Muscle layer of duodenum (tissue), 2 donors: Measurements from ENCODE around the gene CACNA2D3.

Experiments used
- H3K27ac ChIP-seq: one replicate; pipeline ENCODE4 v1.7.0; 2013; ENCODE audit warnings: mild to moderate bottlenecking, low read length
- H3K27me3 ChIP-seq: one replicate; pipeline ENCODE4 v1.7.0; 2013; ENCODE audit warnings: low read depth, mild to moderate bottlenecking, control low read depth, low read length
- H3K36me3 ChIP-seq, 2 donors: one replicate each; pipeline ENCODE4 v1.7.0; 2013; ENCODE audit warnings: low read length in 2 of 2, control low read depth in 1 of 2, mild to moderate bottlenecking in 1 of 2; ENCODE audit not compliant: insufficient read depth in 2 of 2, control insufficient read depth in 1 of 2
- H3K4me1 ChIP-seq, 2 donors: one replicate each; pipeline ENCODE4 v1.7.0; 2013; ENCODE audit warnings: low read length in 2 of 2, mild to moderate bottlenecking in 2 of 2, control low read depth in 1 of 2, moderate library complexity in 1 of 2; ENCODE audit not compliant: insufficient read depth in 2 of 2, control insufficient read depth in 1 of 2
- H3K4me3 ChIP-seq, 2 donors: one replicate each; pipeline ENCODE4 v1.7.0; 2013; ENCODE audit warnings: low read length in 2 of 2, low read depth in 1 of 2, mild to moderate bottlenecking in 1 of 2
- H3K9me3 ChIP-seq, 2 donors: one replicate each; pipeline ENCODE4 v1.7.0; 2013; ENCODE audit warnings: low read length in 2 of 2, control low read depth in 1 of 2, mild to moderate bottlenecking in 1 of 2; ENCODE audit not compliant: control insufficient read depth in 1 of 2
- donor health status: healthy.

Gene CACNA2D3

DNA sequence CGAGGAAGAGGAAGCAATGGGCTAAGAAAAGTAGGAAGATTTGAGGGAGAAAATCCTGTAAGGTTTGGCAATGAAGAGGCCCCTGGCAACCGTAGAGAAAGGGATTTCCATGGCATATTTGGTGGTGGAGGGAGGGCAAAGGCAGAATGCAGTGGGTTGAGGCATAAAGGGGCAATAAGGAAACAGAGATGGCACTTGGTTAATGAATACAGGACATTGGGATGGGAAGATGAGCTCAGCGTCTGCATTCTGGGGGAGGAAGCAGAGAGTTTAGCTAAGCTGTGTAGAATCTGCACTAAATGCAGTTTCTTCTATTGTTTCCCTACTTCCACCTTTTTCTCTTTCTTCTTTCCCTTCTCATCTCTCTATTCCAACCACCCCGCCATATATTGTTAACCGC lies 721.9 kb downstream of the CACNA2D3 start:
- Histone ChIP-seq H3K27me3 (no peaks in the 10 kb centered on the region), H3K4me1 (no peaks in the 10 kb centered on the region), H3K36me3 (no peaks in the 10 kb centered on the region), H3K4me3 (no peak overlapping the region), H3K9me3 (no peaks in the 10 kb centered on the region), H3K27ac (no peak overlapping the region)

DNA sequence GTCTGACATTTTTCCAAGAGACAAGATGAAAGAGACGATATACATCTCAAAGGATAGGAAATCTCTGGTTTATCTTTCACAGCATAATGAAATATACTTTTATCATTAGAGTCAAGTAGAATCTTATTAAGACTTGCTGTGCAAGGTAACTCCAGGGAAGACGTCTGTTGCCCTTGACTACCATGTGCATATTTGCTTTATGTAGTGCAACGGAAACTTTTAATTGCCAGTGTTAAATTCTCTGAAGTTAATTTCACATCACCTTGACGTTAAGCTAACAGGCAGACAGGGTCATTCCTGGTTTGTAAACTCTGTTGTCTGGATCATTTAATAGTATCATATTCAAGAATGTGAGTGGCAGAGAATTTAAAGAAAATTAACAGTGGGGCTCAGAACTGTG lies 722.7 kb downstream of the CACNA2D3 start:
- no peak overlapping the region for H3K4me3 ChIP-seq
- H3K27me3 ChIP-seq, result no peaks in the 10 kb centered on the region
- no peak overlapping the region for H3K27ac ChIP-seq
- no peaks in the 10 kb centered on the region for H3K9me3 ChIP-seq
- H3K4me1 ChIP-seq, result no peaks in the 10 kb centered on the region
- no peaks in the 10 kb centered on the region for H3K36me3 ChIP-seq

DNA sequence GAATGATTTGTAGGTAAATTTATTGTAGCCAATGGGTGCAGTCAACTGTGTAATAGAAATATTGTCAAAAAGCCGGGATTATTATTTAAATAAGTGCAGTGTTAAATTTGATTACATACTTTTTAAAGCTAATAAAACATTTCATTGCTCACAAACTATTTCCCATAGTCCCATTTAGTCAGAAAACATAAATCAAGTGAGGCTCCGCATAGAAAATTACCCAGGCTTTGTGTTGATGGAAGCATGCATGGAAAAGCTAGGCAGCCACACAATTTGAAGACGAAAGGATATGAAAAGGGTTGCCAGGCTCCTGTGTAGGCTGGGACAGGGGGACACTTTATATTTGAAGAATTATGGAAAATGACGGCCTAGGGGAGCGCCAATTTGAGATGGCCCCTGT lies 723.2 kb downstream of the CACNA2D3 start:
- Histone ChIP-seq H3K27ac (no peak overlapping the region), H3K9me3 (no peaks in the 10 kb centered on the region), H3K4me1 (no peaks in the 10 kb centered on the region), H3K27me3 (no peaks in the 10 kb centered on the region), H3K4me3 (no peak overlapping the region), H3K36me3 (no peaks in the 10 kb centered on the region)

DNA sequence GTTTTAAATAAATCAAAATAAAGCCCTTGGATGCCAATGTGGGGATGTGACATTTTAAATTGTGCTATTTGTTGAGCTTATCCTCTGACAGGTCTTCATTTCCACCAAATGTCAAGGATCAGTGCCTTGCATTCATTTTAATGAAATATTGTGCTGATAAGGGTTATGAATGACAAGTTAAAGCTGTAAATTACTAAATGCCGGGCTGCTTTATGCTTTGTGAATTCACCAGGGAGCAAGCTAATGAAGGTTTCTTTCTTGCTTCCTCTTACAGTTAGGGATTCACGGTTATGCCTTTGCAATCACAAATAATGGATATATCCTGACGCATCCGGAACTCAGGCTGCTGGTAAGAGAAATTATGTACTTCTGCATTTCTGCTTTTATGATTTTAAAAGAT lies 723.8 kb downstream of the CACNA2D3 start:
- no peaks in the 10 kb centered on the region for H3K27me3 ChIP-seq
- H3K27ac ChIP-seq, result no peak overlapping the region
- no peaks in the 10 kb centered on the region for H3K4me1 ChIP-seq
- no peaks in the 10 kb centered on the region for H3K36me3 ChIP-seq
- H3K9me3 ChIP-seq, result no peaks in the 10 kb centered on the region
- no peak overlapping the region for H3K4me3 ChIP-seq

DNA sequence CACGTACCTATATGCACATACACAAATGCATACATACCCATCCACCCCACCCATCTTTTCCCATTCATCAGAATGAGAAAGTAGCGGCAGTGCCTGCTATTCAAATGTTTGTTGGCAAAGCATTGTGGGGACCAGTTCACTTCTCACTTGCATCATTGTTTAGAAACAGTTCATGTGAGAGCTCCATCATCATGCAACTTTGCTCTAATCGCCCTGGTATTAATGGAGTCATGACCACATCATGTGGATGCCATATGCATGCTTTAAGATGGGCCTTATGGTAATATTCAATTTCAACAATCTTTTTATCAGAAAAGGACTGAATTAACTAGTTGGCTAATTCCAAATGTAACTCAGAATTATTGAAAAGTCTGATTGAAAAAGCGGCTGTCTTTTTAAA lies 725.0 kb downstream of the CACNA2D3 start:
- H3K9me3 ChIP-seq, result no peaks in the 10 kb centered on the region
- no peak overlapping the region for H3K4me3 ChIP-seq
- H3K36me3 ChIP-seq, result no peaks in the 10 kb centered on the region
- no peaks in the 10 kb centered on the region for H3K4me1 ChIP-seq
- H3K27ac ChIP-seq, result no peak overlapping the region
- H3K27me3 ChIP-seq, result no peaks in the 10 kb centered on the region

DNA sequence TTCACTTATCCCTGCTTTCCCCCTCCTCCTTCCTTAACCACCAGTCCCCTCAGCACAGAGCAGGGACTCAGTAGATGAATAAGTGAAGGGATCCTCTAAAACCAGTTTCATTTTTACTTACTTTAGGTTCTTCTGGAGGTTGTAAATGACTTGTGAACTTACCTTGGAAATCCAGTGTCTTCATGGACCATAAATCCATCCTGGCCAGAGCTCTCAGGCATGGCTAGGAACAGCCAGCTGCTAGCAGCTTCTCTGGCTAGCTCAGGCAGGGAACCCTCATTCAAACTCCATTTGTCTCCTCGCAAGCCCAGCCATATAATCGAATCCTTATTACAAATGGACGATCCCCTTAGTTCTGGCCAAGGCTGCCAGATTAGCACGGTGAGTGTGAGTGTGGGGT lies 727.0 kb downstream of the CACNA2D3 start:
- Histone ChIP-seq H3K4me1 (no peaks in the 10 kb centered on the region), H3K4me3 (no peak overlapping the region), H3K36me3 (no peaks in the 10 kb centered on the region), H3K27me3 (no peaks in the 10 kb centered on the region), H3K27ac (no peak overlapping the region), H3K9me3 (no peaks in the 10 kb centered on the region)

DNA sequence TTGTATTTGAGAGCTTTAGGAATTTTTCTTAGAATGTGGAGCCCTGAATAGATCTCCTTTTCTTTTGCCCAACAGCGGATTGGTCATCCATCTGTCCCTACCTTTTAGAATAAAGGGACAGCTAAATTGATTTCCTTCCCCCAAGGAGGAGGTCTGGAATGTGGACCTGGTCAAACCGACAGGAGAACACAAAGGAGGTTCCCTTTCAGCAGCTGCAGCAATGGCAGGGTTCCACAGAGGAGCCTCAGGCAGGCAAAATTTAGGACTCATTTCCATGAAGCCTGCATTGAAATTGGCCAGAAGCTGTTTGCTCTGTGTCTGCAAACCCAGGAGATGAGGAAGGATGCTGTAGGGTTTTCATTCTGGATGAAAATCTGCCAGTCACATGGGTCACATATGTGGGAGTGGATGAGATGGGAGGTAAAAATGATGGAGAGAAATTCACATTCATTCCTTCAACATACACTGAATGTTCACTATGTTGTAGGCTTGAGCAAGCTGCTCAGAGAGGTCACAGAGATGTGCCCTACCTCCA lies 728.2 kb downstream of the CACNA2D3 start:
- no peak overlapping the region for H3K27ac ChIP-seq
- H3K36me3 ChIP-seq, result no peaks in the 10 kb centered on the region
- no peaks in the 10 kb centered on the region for H3K4me1 ChIP-seq
- H3K4me3 ChIP-seq, result no peak overlapping the region
- no peaks in the 10 kb centered on the region for H3K9me3 ChIP-seq
- no peaks in the 10 kb centered on the region for H3K27me3 ChIP-seq

DNA sequence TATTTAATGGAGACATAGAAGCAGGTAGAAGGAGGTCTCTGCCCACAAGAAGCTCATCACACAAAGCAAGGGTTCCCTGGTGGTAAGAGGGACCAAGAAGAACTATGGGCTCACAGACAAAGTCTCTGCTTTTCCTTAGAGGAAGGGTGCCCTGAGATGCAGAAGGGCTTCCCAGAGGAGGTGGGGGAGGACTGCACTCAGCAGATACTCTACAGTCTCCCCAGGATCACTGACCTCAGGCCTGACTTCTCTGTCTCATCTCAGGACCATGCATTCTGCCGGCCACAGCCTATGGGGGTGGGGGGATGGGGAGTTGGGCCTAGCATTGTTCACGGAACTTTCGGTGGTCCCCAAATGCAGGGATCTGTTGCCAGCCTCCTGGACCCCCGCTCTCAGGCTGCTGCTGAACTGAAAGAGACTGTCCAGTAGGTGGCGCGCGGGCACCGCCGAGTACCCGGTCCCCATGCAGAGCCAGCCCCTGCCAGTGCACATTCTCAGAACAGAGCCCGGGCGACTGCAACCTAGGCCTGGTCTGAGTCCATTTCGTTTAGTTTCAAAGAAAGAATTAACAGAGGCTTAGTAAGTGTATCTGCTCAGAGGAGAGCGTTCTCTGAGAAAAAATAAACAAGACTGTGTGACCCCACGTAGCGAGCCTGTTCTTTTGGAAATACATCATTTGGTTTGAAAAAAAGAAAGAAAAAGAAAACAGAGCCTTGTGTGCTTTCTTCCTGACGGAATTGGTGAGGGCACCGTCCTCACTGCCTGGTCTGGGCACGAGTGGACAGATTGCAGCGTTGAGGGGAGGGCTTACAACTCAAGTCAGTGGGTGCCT lies 731.4 kb downstream of the CACNA2D3 start:
- Histone ChIP-seq H3K36me3 (no peaks in the 10 kb centered on the region), H3K4me3 (no peak overlapping the region), H3K27me3 (no peaks in the 10 kb centered on the region), H3K27ac (no peak overlapping the region), H3K4me1 (peaks cover 3% of the 10 kb centered on the region in 2 donors), H3K9me3 (no peaks in the 10 kb centered on the region)

DNA sequence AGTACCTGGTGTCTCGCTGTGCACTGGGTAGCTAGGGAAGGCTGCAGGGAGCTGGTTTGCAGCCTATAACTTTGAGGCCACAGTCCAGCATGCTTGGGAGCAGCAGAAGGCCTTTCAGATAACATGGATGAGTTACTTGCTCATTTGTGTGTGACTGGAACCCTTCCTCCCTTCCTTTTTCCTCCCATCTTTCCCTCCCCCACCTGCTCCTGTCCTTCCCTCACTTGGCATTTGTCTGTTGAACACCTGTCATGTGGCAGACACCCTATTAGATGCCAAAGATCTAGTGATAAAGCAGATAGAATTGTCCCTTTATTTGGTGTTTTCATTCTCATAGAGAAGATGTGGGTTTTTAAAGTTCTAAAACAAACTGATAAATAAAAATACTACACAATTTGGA lies 733.9 kb downstream of the CACNA2D3 start:
- H3K27ac ChIP-seq, result no peak overlapping the region
- H3K4me1 ChIP-seq, result peaks cover 3% of the 10 kb centered on the region in 2 donors
- no peak overlapping the region for H3K4me3 ChIP-seq
- H3K36me3 ChIP-seq, result no peaks in the 10 kb centered on the region
- H3K9me3 ChIP-seq, result no peaks in the 10 kb centered on the region
- H3K27me3 ChIP-seq, result no peaks in the 10 kb centered on the region

DNA sequence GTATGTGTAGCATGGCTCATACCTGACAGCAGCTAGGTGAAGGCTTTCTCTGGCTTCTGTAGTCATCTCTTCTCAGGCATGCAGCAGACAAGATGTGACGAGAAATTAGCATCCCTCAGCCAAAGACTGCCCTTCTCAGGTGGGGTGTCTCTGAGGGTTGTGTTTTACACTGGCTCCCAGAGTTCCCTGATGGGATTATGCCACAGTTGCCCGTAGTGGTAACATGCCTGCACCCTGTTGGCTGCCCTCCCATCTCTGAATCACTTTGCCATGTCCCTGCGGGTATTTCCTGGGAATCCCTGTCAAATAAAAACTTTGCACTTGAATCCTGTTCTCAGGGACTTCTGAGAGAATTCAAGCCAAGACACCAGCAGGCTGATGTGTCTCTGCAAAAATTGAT lies 735.0 kb downstream of the CACNA2D3 start:
- Histone ChIP-seq H3K9me3 (no peaks in the 10 kb centered on the region), H3K36me3 (no peaks in the 10 kb centered on the region), H3K4me3 (no peak overlapping the region), H3K27ac (no peak overlapping the region), H3K4me1 (peaks cover 3% of the 10 kb centered on the region in 2 donors), H3K27me3 (no peaks in the 10 kb centered on the region)

DNA sequence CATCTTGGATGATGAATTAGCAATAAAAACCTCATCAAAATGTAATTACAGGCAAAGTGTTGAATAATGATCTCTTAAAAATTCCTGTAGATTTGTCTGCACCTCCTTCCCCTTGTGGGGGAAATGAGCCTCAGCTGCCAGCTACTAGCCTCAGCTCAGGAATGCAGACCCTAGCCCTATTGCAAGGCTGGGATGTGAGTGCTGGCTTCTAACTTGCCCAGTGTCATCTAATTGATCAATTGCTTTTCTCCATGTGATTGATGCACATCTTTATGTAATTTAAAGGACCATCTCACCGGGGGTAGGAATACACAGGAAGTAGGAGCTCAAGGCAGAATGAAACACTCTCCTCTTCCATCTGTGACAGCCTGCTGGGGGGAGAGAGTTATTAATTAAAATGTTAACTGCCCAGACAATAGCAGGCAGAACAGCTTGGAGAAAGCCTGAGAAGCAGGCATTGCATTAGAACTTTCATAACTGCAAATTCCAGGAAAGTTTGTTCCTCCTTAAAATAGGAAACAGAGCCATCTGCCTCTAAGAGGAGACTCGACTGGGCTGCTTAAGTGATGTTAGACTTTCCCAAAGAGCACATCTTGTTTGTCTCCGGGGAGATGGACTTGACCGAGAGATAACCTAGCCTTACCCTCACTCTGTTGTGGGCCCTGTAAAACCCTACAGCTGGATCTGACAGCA lies 735.9 kb downstream of the CACNA2D3 start:
- H3K4me1 ChIP-seq, result peaks cover 3% of the 10 kb centered on the region in 2 donors
- H3K27ac ChIP-seq, result no peak overlapping the region
- no peaks in the 10 kb centered on the region for H3K36me3 ChIP-seq

More for the DNA sequence above, 735.9 kb downstream of the CACNA2D3 start:
- H3K27me3 ChIP-seq, result no peaks in the 10 kb centered on the region
- H3K9me3 ChIP-seq, result no peaks in the 10 kb centered on the region
- no peak overlapping the region for H3K4me3 ChIP-seq
